Subcutaneous preadipocyte (primary cell): ENCODE measurements around the gene C11orf68. TPM values are rescaled to one million over a fixed set of nuclear protein-coding genes. Genes with fewer than 3 reads are reported as not detected.

Experiments
- total RNA-seq: library from RNA; depleted of rRNA; stranded (reverse); fragments of >200 nt; gene quantifications from 2 replicates; pipeline ENCODE4 v1.2.3, GENCODE V29; 2012

Gene C11orf68
- total RNA-seq, result 35.6 and 38.1 TPM in 2 replicates

DNA sequence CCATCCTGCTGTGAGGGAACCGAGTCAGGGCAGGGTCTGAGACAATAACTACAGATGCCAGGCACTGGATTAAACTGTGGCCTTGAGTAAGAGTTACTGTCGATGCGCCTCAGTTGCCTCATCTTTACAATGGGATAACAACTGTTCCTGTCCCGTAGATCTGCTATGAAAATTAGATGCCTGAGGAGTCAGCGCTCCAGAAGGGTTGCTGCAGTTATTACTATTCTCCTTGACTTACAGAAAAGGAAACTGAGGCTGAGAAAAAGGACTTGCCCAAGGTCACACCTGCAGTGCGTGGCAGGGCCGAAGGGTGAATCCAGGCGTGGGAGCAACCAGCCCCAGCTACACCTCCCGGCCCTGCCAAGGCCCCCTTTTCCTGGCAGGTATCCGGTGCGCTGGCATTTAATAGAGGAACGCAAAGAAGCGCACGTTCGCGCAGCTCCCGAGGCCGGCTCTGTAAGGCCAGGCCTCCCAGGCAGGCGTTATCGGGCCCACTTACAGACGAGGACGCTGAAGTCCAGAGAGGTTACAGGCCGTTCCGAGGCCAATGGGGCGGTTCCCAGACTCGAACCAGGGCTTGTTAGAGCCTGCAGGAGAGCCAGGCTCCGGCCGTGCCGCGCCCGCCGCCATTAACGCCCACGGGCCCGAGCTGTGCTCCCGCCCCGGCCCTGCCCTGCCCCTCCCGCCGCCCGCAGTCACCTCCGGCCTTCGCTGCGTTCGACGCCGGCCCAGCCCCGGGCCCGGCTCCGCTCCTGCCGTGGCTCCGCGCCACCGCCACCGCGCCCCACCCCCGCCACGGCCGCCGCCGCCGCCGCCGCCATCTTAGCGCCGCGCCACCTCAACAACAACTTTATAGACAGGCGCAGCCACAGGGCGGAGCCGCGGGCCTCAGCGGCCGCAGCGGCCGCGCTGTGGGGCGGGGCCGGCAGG, at the start of gene C11orf68:
C11orf68 (minus strand) TSS at position 852 of the 930 bp plus-strand sequence; CDS start at position 821, 31 bp downstream.

DNA sequence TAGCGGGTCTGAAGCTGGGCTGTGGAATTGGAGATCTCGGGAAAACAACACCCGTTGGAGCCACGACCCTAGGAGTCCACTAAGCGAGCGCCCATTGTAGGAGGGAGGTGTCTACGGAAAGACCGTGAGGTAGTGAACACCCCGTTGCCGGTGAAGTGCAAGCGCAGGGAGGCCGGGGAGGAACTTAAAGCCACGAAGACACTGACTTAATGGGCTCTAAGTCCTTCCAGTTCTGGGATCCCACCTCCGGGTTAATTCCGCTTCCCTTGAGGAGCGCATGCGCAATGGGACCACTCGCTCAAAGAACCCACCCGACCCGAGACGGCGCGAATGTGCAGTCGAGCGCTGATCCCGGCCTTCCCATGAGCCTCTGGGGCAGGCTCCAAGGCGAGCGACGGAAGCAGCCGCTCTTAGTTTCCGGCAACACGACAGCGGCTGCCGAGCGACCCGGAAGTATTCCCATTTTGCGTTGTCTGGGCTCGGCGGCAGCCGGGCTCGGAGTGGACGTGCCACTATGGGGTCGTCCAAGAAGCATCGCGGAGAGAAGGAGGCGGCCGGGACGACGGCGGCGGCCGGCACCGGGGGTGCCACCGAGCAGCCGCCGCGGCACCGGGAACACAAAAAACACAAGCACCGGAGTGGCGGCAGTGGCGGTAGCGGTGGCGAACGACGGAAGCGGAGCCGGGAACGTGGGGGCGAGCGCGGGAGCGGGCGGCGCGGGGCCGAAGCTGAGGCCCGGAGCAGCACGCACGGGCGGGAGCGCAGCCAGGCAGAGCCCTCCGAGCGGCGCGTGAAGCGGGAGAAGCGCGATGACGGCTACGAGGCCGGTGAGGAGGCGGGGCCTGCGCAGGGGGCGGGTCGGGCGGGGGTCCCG, 42.6 kb upstream of the C11orf68 start, which contains the start of gene SART1:
SART1 (plus strand) TSS at position 468 of the 874 bp plus-strand sequence; CDS start at position 515, 47 bp downstream.

DNA sequence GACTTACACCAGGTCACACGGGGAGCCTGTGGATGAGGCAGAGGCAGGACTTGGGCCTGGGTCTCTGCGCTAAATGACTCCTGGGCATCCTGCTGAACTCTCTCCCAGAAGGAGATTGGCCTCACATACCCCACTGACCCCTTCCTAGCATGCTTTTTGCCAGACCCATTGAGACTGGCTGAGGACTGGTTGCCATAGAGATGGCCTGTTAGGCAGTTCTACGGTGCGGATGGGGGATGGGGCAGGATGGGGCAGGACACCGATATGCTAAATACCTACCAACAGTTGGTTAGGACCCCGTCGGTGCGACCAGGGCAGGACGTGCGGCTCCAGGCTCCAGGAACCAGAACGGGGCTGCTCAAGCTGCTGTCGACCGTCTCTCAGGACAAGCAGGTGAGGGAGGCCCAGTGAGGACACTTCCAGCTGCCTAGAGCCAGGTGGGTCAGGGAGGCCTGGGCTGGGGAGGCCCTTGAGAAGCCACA, 26.6 kb upstream of the C11orf68 start, which contains the start of gene TSGA10IP:
TSGA10IP (plus strand) TSS at position 51 of the 482 bp plus-strand sequence; CDS start at position 247, 196 bp downstream.

DNA sequence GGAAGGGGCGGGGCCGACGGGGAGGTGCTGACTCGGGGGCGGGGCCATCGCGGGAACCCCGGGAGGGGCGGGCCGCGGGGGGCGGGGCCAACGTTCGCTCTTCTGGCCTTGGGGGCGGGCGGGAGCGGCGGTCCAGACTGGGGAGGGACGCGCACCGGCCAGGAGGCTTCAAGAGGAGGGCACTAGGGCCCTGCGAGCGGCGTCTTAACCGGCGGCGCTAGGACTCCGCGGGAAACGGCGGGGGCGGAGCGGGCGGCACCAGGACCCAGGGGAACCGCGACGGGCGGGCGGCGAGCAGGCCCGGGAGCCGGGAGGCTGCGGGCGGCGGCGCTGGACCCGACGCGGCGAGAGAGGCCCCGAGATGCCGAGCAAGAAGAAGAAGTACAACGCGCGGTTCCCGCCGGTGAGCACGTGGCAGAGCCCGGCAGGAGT, 295 bp upstream of the C11orf68 start, which contains the start of gene DRAP1:
DRAP1 (plus strand) TSS at position 286 of the 432 bp plus-strand sequence; CDS start at position 362, 76 bp downstream.

DNA sequence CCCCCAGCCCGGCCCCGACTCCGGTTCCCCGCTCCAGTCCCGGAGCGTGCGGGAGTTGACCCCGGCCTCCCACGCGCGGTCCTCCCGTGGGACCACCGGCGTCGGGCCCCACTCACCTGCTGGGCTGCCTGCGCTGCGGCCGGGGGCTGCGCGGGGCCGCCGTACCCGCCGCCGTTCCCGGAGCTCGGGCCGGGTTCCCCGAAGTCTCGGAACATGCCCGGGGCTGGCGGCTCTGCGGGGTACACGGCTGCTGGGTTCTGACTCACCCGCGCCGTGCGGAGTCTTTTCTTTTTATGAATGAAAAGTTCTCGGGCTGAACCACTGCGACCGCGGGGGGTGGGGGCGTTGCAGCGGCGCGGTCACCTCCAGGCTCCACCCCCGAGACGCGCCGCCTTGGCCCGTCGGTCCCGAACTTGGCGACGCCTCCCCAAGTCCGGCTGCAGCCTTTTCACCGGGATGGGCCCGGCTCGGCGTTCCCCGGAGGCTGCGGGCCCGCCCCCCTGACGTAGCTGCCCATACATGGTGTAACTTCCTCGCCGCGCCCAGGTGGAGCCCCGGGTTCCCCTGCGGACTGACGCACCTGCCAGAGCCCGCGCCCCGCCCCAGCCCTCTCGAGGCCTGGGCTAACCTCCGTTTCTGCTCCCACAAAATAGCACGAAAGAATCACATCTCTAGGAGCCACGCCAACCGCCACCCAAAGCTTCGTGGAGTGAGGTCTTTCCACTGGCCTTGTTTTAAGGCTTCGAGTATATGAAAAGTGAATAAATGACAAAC, 18.6 kb downstream of the C11orf68 start, which contains the start of gene FOSL1:
FOSL1 (minus strand) TSS at position 264 of the 774 bp plus-strand sequence; CDS start at position 215, 49 bp downstream.

DNA sequence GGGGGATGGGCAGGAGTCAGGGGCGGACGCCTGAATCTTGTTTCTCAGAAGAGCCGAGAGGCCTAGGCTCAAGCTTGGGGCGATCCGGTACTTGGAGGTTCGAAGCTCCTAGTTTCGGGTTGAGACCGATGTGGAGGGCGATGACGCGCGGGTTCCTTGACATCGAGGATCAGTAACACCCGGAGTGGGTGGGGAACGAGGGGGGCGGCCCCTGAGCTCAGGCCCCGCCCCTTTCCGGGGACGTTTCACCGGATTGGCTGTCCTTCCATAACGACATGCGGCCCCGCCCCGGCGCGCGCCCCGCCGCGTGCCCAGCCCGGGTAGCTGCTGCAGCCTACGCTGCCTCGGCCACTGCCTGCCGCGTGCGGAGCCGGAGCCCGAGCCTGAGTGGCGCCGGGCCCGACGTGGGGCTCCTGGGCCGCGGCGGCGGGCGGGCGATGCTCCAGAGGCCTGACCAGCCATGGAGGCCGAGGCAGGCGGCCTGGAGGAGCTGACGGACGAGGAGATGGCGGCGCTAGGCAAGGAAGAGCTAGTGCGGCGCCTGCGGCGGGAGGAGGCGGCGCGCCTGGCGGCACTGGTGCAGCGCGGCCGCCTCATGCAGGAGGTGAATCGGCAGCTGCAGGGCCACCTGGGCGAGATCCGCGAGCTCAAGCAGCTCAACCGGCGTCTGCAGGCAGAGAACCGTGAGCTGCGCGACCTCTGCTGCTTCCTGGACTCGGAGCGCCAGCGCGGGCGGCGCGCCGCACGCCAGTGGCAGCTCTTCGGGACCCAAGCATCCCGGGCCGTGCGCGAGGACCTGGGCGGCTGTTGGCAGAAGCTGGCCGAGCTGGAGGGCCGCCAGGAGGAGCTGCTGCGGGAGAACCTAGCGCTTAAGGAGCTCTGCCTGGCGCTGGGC, 28.3 kb downstream of the C11orf68 start, which contains the start of gene CCDC85B:
CCDC85B (plus strand) TSS at position 350 of the 895 bp plus-strand sequence; CDS start at position 461, 111 bp downstream.

DNA sequence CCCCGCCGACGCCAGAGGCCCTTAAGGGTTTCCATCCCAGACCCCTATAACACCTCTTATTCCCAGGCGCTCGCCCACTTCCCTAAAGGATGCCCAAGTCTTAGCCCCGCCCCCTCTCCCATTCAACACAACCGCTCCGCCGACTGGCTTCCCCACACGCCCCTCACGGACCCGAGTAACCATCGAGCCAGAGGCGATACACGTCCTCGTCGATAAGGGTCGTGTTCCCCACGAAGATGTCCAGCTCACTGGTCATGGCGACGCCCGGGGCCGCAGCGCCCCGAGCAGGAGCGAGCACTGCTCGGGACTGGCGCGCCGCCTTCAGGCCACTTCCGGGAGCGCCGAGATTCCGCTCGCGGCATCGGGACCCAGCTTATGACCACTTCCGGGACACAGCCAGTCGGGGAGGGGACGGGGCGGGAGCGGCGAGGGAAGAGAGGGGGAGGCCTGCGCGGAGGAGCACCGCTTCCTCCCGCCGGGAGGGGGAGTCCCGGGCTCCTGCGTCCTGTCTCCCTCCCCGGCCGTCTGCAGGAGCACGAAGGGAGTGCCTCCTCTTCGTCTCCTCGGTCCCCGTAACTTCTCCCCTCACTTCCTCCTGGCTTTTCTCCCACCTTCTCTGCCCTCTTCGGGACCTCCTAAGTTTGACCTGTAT, 30.6 kb downstream of the C11orf68 start, which contains the start of gene FIBP:
FIBP (minus strand) TSS at position 309 of the 652 bp plus-strand sequence; CDS start at position 256, 53 bp downstream.

DNA sequence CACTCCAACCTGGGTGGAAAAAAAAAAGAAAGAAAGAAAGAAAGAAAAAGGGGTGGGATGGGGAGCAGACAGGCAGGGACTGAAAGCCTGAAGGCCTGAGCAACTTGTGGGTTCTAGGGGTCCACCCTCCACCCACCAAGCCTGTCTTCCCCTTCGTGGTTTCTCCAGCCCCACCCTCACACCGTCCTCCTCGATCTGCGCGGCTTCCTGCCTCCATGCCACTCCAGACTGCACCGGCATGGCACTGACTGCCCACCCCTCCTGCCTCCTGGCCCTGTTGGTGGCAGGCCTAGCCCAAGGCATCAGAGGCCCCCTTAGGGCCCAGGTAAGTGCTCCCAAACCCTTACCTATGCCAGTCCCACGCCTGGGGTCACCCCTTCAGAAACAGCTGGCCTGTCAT, 39.2 kb downstream of the C11orf68 start, which contains the start of gene CTSW:
CTSW (plus strand) TSS at position 221 of the 400 bp plus-strand sequence; CDS start at position 239, 18 bp downstream.

DNA sequence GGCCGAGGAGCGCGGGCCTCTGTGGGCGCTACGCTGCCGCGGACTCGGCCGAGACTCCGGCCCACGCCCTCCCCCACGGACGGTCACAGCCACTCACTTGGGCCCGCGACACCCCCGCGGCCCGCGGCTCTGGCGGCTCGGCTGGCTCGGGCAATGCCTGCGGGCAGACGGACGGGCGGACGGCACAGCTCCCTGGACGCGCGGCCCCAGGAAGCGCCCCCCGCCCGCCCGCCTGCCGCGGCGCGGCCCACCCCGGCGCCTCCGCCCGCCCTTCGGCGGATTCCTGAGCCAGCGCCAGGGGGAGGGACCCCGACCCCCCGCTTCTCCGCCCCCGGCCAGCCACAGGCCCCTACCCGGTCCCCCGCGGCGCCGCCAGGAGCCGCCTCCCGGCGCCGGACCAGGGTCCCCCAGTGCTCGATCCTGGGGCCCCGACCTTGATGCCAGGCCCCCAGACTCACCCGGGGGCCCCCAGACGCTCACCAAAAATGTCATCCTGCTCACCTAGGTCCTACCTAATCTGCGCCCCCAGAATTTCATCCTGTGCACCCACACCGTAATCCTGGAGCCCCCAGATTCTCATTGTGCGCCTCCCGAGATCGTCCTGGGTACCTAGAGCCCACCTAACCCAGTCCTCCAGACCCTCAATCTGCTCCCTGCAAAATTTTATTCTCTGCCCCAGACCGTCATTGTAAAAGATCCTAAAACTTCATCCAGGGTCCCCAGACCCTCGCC, 46.1 kb downstream of the C11orf68 start, which contains the start of gene EFEMP2:
EFEMP2 (minus strand) TSS at position 215 of the 732 bp plus-strand sequence. CDS start 446 bp downstream, outside the sequence.

Other genes with a start within 250 kb of the C11orf68 start
- 42.6 and 44.5 TPM in 2 replicates for gene KAT5, start 206.8 kb downstream of the C11orf68 start, total RNA-seq
- gene RNASEH2C, start 198.3 kb downstream of the C11orf68 start, total RNA-seq, result 33.0 and 38.6 TPM in 2 replicates
- 12.9 and 14.3 TPM in 2 replicates for gene AP5B1, start 138.1 kb downstream of the C11orf68 start, total RNA-seq
- gene OVOL1, start 132.0 kb downstream of the C11orf68 start, total RNA-seq, result not detected in 2 replicates
- gene SNX32, start 85.1 kb downstream of the C11orf68 start, total RNA-seq, result 1.2 and 2.9 TPM in 2 replicates
- gene CFL1, start 60.9 kb downstream of the C11orf68 start, total RNA-seq, result 768 and 957 TPM in 2 replicates
- gene MUS81, start 58.6 kb downstream of the C11orf68 start, total RNA-seq, result 38.2 and 65.9 TPM in 2 replicates
- gene EFEMP2, start 46.3 kb downstream of the C11orf68 start, total RNA-seq, result 38.3 and 39.7 TPM in 2 replicates
- under 0.01 TPM in 1 of 2 replicates, not detected in the other for gene CTSW, start 39.2 kb downstream of the C11orf68 start, total RNA-seq
- 241 and 303 TPM in 2 replicates for gene FIBP, start 30.6 kb downstream of the C11orf68 start, total RNA-seq
- 53.4 and 63.9 TPM in 2 replicates for gene CCDC85B, start 28.4 kb downstream of the C11orf68 start, total RNA-seq
- 42.3 and 103 TPM in 2 replicates for gene FOSL1, start 18.7 kb downstream of the C11orf68 start, total RNA-seq
- 370 and 389 TPM in 2 replicates for gene DRAP1, start 364 bp upstream of the C11orf68 start, total RNA-seq
- not detected in 2 replicates for gene TSGA10IP, start 26.4 kb upstream of the C11orf68 start, total RNA-seq
- 34.2 and 34.8 TPM in 2 replicates for gene SART1, start 42.7 kb upstream of the C11orf68 start, total RNA-seq
- gene EIF1AD, start 83.1 kb upstream of the C11orf68 start, total RNA-seq, result 28.7 and 37.3 TPM in 2 replicates
- gene BANF1, start 83.4 kb upstream of the C11orf68 start, total RNA-seq, result 22.9 and 27.9 TPM in 2 replicates
- 0.20 TPM in 1 of 2 replicates, not detected in the other for gene CST6, start 92.9 kb upstream of the C11orf68 start, total RNA-seq
- 0.78 TPM in 1 of 2 replicates, not detected in the other for gene CATSPER1, start 107.4 kb upstream of the C11orf68 start, total RNA-seq
- not detected in 2 replicates for gene GAL3ST3, start 130.1 kb upstream of the C11orf68 start, total RNA-seq
- gene SF3B2, start 133.3 kb upstream of the C11orf68 start, total RNA-seq, result 154 and 157 TPM in 2 replicates
- gene PACS1, start 151.2 kb upstream of the C11orf68 start, total RNA-seq, result 15.8 and 21.3 TPM in 2 replicates